BJ (cell line): ENCODE measurements around the gene PRRX2. TPM values are rescaled to one million over a fixed set of nuclear protein-coding genes. Genes with fewer than 3 reads are reported as not detected.

Experiments
- CTCF ChIA-PET: fragments of 350-600 bp; formaldehyde crosslinking; extraction: SDS; loops from one replicate; lab custom pipeline; 2021; ENCODE audit warnings: antibody characterized with exemption, inconsistent platforms; lab: Yijun Ruan, JAX
- POLR2A ChIA-PET: fragments of 300-600 bp; sonication (Branson Sonifier 250); formaldehyde crosslinking; extraction: SDS; loops from one replicate; lab custom pipeline; 2021; ENCODE audit warnings: antibody characterized with exemption; lab: Charles Lee
- DNase-seq: peaks from one replicate; pipeline ENCODE4 v3.0.0-alpha.2; 2011; ENCODE audit warnings: low read depth
- H3K27me3 ChIP-seq: 2 replicates; pipeline ENCODE4 v1.6.0; 2011; ENCODE audit warnings: low read length; ENCODE audit not compliant: control insufficient read depth, insufficient read depth
- H3K36me3 ChIP-seq: 2 replicates; pipeline ENCODE4 v1.5.1; 2011; ENCODE audit warnings: low read length; ENCODE audit not compliant: control insufficient read depth, insufficient read depth
- H3K4me3 ChIP-seq: 2 replicates; pipeline ENCODE4 v1.5.1; 2011; ENCODE audit warnings: low read depth, mild to moderate bottlenecking, control low read depth, low read length
- CTCF ChIP-seq: IDR thresholded peaks from 2 replicates; pipeline ENCODE4 v1.5.1; 2011; ENCODE audit warnings: low read depth, mild to moderate bottlenecking, control low read depth, inconsistent platforms, low read length, moderate library complexity; ENCODE audit not compliant: insufficient read depth
- polyA plus RNA-seq: library from polyadenylated mRNA; depleted of rRNA; stranded (reverse); fragments of >200 nt; gene quantifications from 2 replicates; pipeline ENCODE4 v1.2.3, GENCODE V29; 2011

Gene PRRX2
- polyA plus RNA-seq, 1 experiment: 37.4 TPM

- CTCF ChIA-PET: interaction anchor here (1.2 to 2.5 kb wide), 5 partner anchors 9 to 54 kb away, joined by 3 to 12 read pairs (median 6); partner anchors contain the start of gene ASB6
- no peak for DNase-seq
Observed at GRCh38 chr9:129695870-129696269, 30.4 kb downstream of the PRRX2 start.

GRCh38 chr9:129696944-129697655 is 31.7 kb downstream of the PRRX2 start:
- H3K36me3 ChIP-seq: peaks cover 2% of the 10 kb centered on the region; the same call in 1 of the 2 replicates
- peak overlapping the region; percentile 38 for H3K4me3 ChIP-seq
- ChIA-PET CTCF (interaction anchor here (0.6 to 3.0 kb wide), 12 partner anchors 11 to 55 kb away, joined by 3 to 12 read pairs (median 4); partner anchors contain the start of gene ASB6), POLR2A (interaction anchor here (0.6 kb wide), 1 partner anchor 40 kb away, joined by 4 read pairs; no protein-coding TSS in a partner anchor)
- TF ChIP-seq CTCF: no peak
- no peak for DNase-seq
- no peaks in the 10 kb centered on the region for H3K27me3 ChIP-seq

More at GRCh38 chr9:129695870-129696269, 30.4 kb downstream of the PRRX2 start:
- Histone ChIP-seq H3K27me3 (no peaks in the 10 kb centered on the region), H3K4me3 (no peak overlapping the region), H3K36me3 (peaks cover 2% of the 10 kb centered on the region; the same call in 1 of the 2 replicates)
- POLR2A ChIA-PET: no interaction called here
- TF ChIP-seq CTCF: no peak

GRCh38 chr9:129697656-129698253 is 32.3 kb downstream of the PRRX2 start:
- peak; percentile 51 for DNase-seq
- Histone ChIP-seq H3K27me3 (no peaks in the 10 kb centered on the region), H3K4me3 (peak overlapping the region; percentile 38), H3K36me3 (no peaks in the 10 kb centered on the region)
- TF ChIP-seq CTCF: no peak
- POLR2A ChIA-PET: interaction anchor here (0.6 to 0.7 kb wide), 3 partner anchors 15 to 61 kb away, joined by 4 to 20 read pairs (median 11); no protein-coding TSS in a partner anchor
- CTCF ChIA-PET: interaction anchor here (0.8 to 3.0 kb wide), 6 partner anchors 12 to 51 kb away, joined by 3 to 12 read pairs (median 6); no protein-coding TSS in a partner anchor

GRCh38 chr9:129698254-129698757 is 32.9 kb downstream of the PRRX2 start:
- Histone ChIP-seq H3K36me3 (no peaks in the 10 kb centered on the region), H3K4me3 (no peak overlapping the region), H3K27me3 (no peaks in the 10 kb centered on the region)
- ChIA-PET POLR2A (interaction anchor here (0.6 to 0.7 kb wide), 2 partner anchors 15 to 61 kb away, joined by 11 to 20 read pairs; no protein-coding TSS in a partner anchor), CTCF (interaction anchor here (1.0 to 3.0 kb wide), 3 partner anchors 12 to 39 kb away, joined by 6 to 12 read pairs (median 8); no protein-coding TSS in a partner anchor)
- no peak for TF ChIP-seq CTCF
- DNase-seq: no peak
